HG03159 (cell line): ENCODE data around the gene AREL1.

Experiments
- ATAC-seq: cut with Tn5 transposase; IDR thresholded peaks from one replicate; pipeline ENCODE4 v1.9.1; 2021; ENCODE audit warnings: mild to moderate bottlenecking, moderate library complexity; ENCODE audit not compliant: unreplicated experiment

The AREL1 gene

GRCh38 chr14:74660863-74661262 is 52.0 kb downstream of the AREL1 start:
- no peak for ATAC-seq

GRCh38 chr14:74660167-74660566 is 52.7 kb downstream of the AREL1 start:
- ATAC-seq = no peak

DNA sequence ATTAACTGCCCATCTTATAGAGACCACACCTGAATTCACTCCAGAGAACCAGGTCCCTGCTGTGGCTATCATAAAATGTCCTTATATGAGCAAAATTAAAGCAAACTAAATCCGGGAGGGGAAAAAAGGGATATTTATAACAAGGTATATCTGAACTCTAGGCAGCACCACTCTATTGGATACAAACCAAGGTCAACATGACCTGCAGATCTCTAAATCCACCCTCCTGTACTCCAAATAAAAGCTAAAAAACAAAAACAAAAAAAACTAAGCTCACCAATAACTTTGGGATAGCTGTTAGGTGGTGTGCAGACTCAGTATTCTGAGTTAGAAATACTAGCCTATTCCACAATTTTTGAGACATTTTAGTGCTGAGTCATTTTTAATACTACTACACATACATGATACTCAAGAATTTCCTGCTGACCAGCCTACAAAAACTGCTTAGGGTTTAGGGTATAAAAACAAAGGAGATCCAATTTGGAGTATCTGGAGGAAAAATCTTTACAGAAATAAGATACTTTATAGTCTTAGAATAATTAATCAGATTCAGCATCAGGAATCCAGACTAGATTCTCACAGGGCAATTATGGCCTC is 54.2 kb downstream of the AREL1 start:
- no peak for ATAC-seq

DNA sequence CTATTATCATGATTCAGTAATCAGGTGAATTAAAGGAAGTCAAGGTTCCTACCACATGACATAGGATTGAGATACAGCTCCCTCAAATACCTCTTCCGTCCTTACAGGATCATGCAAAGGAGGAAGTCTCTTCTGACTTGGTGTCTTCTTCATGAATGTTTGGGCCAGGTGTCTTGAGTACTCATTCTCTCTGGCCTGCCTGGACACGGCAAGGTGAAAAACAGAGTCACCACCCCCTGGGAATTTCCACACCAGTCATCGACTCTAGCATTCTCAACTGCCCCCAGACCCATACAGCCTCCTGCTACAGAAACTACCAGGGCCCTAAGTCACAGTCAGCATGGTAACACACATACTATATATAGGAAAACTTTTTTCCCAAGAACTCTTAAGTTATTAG is 55.9 kb downstream of the AREL1 start:
- no peak for ATAC-seq

- no peak for ATAC-seq
Measured at GRCh38 chr14:74655599-74656395, 57.1 kb downstream of the AREL1 start.

DNA sequence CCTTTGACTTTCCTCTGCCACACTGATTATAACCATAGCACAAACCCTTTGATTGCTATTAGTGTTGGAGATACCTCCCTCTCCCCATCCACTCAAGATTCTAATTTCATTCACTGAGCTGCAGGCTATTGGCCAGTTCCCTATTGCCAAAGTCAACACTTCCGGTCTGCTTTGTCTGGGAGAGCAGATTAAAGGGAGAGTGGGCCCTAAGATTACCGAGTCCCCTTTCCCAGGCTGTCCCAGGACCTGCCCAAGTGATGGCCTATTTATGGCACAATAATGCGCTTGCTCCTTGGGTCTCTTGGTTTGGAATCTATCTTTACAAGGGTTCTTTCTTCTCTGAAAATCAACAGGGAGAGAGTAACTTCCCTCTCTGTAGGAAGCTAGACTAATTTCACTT is 57.9 kb downstream of the AREL1 start:
- no peak for ATAC-seq

DNA sequence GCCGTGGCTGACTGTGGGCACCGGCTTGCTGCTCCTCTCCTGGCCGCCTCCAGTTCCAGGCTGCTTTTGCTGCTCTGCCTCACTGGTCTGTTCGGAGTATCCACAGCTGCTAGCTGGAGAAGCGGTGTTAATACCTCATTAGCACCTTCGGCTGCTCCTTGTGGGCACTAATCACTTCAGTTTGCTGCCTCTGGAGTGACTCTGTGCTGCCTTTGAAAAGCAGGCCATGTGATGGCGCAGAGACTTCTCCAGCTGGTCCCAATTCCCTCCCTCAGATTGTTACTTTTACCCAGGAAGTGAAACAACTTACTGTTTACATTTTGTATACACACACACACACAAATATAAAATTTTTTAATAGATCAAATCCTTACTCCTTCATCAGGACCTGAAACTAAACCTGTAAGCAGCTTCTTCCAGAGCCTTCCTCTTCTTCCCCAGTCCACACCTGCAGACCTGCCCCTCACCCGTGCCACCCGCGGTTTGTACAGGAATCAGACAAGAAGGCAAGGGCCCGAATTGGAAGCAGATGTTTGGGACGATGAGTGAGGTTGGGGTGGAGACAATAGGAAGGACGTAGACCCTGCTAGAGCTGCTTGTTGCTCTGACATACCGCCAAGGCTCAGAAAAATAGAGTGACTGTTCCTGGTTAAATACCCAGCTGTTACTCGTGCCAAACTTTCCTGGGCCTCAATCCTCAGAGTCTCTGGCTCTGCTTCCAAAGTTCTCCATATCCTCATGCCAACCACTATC is 59.3 kb downstream of the AREL1 start:
- ATAC-seq = no peak

- no peak for ATAC-seq
Measured at GRCh38 chr14:74652541-74652940, 60.3 kb downstream of the AREL1 start.

DNA sequence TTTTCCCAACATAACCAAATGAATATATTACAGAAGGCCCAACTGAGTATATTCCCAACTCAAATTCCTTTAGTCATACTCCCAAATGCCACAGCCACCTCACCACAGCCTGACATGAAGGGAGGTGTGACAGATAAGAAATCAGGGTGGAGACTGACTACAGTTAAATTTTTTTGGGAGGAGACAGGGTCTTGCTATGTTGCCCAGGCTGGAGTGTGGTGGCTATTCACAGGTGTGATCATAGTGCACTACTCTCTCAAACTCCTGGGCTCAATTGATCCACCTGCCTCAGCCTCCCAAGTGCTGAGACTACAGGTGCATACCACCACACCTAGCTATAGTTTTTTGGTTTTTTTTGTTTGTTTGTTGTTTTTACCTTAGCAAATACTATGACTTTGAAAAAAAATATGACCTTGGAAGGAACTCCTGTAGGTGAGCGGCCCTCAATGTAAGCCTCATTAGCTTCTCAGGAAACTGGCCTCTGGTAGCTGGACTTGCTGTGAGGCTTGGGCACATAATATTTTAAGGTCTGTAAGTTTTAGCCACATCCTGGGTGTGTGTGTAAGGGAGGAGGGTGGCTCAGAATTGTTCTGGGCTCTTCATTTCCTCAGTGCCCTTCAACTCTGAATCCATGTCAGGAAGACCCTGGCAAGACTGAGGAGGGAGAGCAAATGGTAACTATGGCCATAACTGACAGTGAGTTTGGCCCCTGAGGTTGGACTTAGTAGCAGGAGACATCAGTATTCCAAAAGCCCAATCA is 61.8 kb downstream of the AREL1 start:
- ATAC-seq = no peak

- no peak for ATAC-seq
Measured at GRCh38 chr14:74649673-74650072, 63.2 kb downstream of the AREL1 start.

GRCh38 chr14:74649167-74649566 is 63.7 kb downstream of the AREL1 start:
- no peak for ATAC-seq

- no peak for ATAC-seq
Measured at GRCh38 chr14:74648601-74649000, 64.3 kb downstream of the AREL1 start.

- ATAC-seq = no peak
Measured at GRCh38 chr14:74647678-74648461, 65.0 kb downstream of the AREL1 start.

GRCh38 chr14:74647061-74647677 is 65.7 kb downstream of the AREL1 start:
- no peak for ATAC-seq

- no peak for ATAC-seq
Measured at GRCh38 chr14:74645756-74646470, 67.0 kb downstream of the AREL1 start.

DNA sequence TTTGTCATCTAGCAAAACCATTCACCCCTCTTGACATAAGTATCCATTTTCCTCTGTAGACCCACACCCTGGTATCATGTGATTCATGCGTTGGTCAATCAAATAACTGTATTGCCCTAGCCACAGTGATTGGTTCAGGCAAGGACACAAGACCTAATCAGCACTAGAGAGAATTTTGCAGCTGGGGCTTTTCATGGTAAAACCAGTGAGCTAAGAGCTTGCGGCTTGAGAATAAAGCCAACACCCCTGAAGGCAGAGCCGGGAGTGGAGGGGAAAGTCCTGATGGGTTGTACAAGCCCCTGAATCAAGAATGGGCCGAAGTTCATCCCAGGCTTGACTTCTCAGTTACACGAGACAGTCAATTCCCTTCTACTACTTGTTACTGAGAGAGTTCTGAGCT is 67.6 kb downstream of the AREL1 start:
- no peak for ATAC-seq

GRCh38 chr14:74641601-74642391 is 71.1 kb downstream of the AREL1 start:
- ATAC-seq = no peak

- ATAC-seq = no peak
Measured at GRCh38 chr14:74638966-74639365, 73.9 kb downstream of the AREL1 start.

DNA sequence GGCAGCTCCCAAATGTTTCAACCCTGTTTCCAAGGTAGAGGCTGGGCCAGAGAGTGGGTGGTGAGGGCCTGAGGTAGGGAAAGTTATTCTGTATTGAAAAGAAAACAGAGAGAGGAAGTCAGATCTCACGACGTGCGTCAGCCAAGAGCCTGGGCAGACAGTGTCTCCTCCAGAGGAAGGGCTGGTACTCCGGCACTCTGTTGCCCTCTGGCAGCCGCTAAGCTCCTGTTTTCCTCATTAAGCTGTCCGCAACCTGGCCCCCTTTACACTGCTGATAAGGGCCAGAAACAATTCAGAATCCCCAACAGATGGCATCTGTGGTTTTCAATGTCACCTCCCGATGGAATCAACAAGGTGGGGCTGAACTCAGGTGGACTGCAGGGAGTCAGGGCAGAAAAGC is 74.8 kb downstream of the AREL1 start:
- no peak for ATAC-seq
